ENCODE results near the gene INSRR. TPM values are rescaled to one million over a fixed set of nuclear protein-coding genes. Genes with fewer than 3 reads are reported as not detected.

INSRR gene
- total RNA-seq, 1 experiment from 2014 or later: not detected

GRCh38 chr1:156882543-156882942, 23.6 kb upstream of the INSRR start:
- no peak overlapping the region for H3K4me3 ChIP-seq
- H3K27me3 ChIP-seq: no peaks in the 10 kb centered on the region
- H3K36me3 ChIP-seq: no peaks in the 10 kb centered on the region
- DNase-seq: no peak
- H3K9me3 ChIP-seq: no peaks in the 10 kb centered on the region

DNA sequence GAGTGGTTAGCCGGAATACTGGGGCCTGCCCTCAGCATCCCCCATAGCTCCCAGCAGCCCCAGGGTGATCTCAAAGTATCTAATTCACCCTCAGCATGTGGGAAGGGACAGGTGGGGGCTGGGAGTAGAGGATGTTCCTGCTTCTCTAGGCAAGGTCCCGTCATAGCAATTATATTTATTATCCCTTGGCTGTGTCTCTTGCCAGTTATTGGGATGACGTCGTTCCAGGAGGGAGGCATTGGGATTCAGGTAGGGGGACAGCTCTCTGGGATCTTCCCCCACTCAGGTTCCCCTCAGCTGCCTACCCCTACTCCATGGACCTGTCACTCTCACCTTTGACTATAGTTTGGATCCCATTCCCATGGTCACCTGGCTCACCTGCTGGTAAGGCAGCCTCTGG, 22.7 kb upstream of the INSRR start:
- Histone ChIP-seq H3K36me3 (no peaks in the 10 kb centered on the region), H3K4me3 (no peak overlapping the region), H3K9me3 (no peaks in the 10 kb centered on the region), H3K27me3 (no peaks in the 10 kb centered on the region)
- no peak for DNase-seq

GRCh38 chr1:156881101-156881500, 22.2 kb upstream of the INSRR start:
- H3K27me3 ChIP-seq: no peaks in the 10 kb centered on the region
- H3K4me3 ChIP-seq: no peak overlapping the region
- H3K36me3 ChIP-seq: no peaks in the 10 kb centered on the region
- DNase-seq: no peak
- no peaks in the 10 kb centered on the region for H3K9me3 ChIP-seq

DNA sequence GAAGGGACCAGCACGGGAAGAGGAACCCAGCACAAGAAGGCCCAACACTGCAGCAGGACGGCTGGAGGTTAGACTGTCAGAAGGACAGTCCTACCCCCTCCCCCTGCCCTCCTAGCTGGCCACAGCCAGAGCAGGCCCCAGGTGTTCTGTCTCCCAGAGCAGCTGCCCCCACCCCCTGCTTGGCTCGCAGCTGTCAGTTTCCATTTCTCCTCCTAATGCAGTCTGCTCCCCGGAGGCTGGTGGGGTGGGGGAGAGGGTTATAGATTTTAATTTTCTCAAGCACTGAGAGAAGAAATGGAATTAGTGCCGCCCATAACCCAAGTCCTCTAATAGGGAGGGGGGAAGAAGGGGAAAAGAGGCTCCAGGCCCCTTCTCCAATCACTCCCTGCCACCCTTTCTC, 21.6 kb upstream of the INSRR start:
- Histone ChIP-seq H3K36me3 (no peaks in the 10 kb centered on the region), H3K4me3 (no peak overlapping the region), H3K9me3 (no peaks in the 10 kb centered on the region), H3K27me3 (no peaks in the 10 kb centered on the region)
- DNase-seq: no peak

DNA sequence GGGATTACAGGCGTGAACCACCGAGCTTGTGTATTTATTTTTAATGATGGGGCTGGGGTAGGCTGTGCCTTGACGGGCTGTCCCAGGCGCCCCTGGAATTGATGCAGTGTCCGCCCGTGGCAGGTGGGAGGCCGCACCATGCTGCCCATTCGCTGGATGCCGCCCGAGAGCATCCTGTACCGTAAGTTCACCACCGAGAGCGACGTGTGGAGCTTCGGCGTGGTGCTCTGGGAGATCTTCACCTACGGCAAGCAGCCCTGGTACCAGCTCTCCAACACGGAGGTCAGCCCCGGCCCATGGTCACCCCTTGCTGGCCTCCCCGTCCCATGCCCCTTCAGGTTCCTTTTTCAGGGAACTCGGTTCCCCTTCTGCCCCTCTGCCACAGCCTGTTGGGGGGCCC, 21.0 kb upstream of the INSRR start:
- H3K27me3 ChIP-seq: no peaks in the 10 kb centered on the region

GRCh38 chr1:156877433-156878170, 18.7 kb upstream of the INSRR start:
- DNase-seq: no peak
- Histone ChIP-seq H3K36me3 (no peaks in the 10 kb centered on the region), H3K4me3 (no peak overlapping the region), H3K27me3 (no peaks in the 10 kb centered on the region), H3K9me3 (no peaks in the 10 kb centered on the region)

More for the DNA sequence above, 21.0 kb upstream of the INSRR start:
- Histone ChIP-seq H3K9me3 (no peaks in the 10 kb centered on the region), H3K36me3 (no peaks in the 10 kb centered on the region), H3K4me3 (no peak overlapping the region)
- no peak for DNase-seq

GRCh38 chr1:156876281-156876680, 17.4 kb upstream of the INSRR start:
- no peaks in the 10 kb centered on the region for H3K9me3 ChIP-seq
- H3K36me3 ChIP-seq: no peaks in the 10 kb centered on the region
- H3K27me3 ChIP-seq: no peaks in the 10 kb centered on the region
- no peak overlapping the region for H3K4me3 ChIP-seq
- DNase-seq: no peak

- H3K9me3 ChIP-seq: no peaks in the 10 kb centered on the region
- H3K36me3 ChIP-seq: no peaks in the 10 kb centered on the region
- DNase-seq: no peak
- H3K4me3 ChIP-seq: no peak overlapping the region
- H3K27me3 ChIP-seq: no peaks in the 10 kb centered on the region
These were observed 16.4 kb upstream of the INSRR start for GRCh38 chr1:156875341-156875615.

DNA sequence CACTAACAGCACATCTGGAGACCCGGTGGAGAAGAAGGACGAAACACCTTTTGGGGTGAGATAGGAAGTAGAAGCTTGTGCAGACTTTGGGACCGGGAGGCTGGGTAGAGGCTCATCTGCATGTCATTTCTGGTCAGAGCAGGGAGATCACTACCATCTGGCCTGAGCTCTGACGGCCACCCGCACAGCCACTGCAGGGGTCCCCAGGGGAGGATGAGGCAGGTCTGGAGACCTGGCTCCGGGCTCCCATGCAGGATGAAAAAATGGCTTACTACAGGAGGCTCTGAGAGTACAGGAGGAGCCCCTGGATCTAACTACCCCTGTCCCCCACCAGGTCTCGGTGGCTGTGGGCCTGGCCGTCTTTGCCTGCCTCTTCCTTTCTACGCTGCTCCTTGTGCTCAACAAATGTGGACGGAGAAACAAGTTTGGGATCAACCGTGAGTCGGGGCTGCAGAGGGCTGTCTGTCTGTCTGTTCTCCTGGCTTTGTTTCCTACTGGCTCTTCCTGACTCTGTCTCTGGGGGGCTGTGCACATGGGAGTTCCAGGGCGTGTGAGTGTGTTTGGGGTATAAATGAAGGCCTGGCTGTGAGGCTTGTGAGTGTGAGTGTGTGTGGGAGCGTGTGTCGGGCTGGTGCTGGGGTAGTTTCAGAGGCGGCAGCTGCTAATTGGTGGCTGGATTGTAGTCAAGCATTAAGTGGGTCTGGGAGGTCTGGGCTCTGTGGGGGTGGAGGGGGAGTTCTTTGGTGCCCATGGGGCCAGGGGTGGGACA, 15.8 kb upstream of the INSRR start:
- no peaks in the 10 kb centered on the region for H3K9me3 ChIP-seq
- no peak for DNase-seq
- H3K4me3 ChIP-seq: no peak overlapping the region
- H3K36me3 ChIP-seq: no peaks in the 10 kb centered on the region
- H3K27me3 ChIP-seq: no peaks in the 10 kb centered on the region

DNA sequence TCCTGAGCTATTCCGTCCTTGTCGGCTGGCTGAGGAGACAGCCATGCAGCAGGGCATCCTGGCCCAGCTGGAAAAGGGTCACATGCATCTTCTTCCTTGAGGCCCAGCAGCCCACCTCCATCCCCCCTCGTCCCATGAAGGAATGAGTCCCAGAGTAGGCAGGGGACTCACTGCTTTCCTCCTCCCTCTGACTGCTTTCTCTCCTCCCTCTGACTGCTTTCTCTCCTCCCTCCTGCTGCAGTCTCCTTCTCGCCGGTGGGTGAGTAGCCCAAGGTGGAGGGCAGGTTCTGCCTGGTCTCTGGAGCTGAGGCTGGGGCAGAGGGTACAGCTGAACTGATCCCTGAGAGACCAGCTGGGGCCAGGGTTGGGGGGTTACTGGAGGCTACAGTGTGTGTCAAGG, 15.2 kb upstream of the INSRR start:
- Histone ChIP-seq H3K36me3 (no peaks in the 10 kb centered on the region), H3K27me3 (no peaks in the 10 kb centered on the region), H3K4me3 (no peak overlapping the region), H3K9me3 (no peaks in the 10 kb centered on the region)
- no peak for DNase-seq

GRCh38 chr1:156873659-156874058, 14.7 kb upstream of the INSRR start:
- Histone ChIP-seq H3K4me3 (no peak overlapping the region), H3K27me3 (no peaks in the 10 kb centered on the region), H3K9me3 (no peaks in the 10 kb centered on the region), H3K36me3 (no peaks in the 10 kb centered on the region)
- no peak for DNase-seq

DNA sequence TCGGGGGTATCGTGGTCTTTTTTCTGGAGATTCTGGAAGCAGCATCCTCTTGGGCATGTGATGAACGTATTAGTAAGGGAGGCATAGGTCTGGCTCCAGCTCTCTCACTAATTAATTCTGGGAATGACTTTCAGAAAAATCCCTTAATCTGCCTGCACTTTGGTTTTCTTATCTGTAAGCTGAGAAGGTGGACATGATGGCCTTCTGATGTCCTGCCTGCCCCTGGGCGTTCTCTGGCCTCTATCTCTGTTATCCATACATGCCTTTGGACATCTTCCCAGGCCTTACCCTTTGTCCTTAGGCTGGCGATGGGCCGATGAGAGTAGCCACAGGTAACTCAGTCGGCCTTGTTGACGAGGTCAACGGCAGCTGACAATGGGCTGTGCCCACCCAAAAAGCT, 10.5 kb upstream of the INSRR start:
- no peak for DNase-seq
- no peak overlapping the region for H3K4me3 ChIP-seq
- no peaks in the 10 kb centered on the region for H3K36me3 ChIP-seq
- H3K27me3 ChIP-seq: no peaks in the 10 kb centered on the region
- H3K9me3 ChIP-seq: no peaks in the 10 kb centered on the region

DNA sequence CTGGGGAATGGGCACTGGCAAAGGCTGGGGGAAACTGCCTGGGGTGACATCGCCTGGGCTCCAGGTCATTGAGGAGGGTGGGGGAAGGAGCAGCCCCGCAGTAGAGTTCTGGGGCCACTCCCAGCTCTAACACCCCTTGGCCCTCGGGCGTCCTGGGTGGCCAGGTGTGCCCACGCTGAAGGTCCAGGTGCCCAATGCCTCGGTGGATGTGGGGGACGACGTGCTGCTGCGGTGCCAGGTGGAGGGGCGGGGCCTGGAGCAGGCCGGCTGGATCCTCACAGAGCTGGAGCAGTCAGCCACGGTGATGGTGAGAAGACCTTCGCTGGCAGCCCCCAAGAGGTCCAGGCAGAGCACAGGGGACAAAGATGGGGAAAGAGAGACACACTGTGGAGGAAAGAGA, 9.4 kb upstream of the INSRR start:
- no peak overlapping the region for H3K4me3 ChIP-seq
- no peak for DNase-seq
- no peaks in the 10 kb centered on the region for H3K27me3 ChIP-seq
- H3K9me3 ChIP-seq: no peaks in the 10 kb centered on the region
- no peaks in the 10 kb centered on the region for H3K36me3 ChIP-seq

GRCh38 chr1:156866249-156866909, 7.5 kb upstream of the INSRR start:
- Histone ChIP-seq H3K36me3 (no peaks in the 10 kb centered on the region), H3K27me3 (peaks cover 4% of the 10 kb centered on the region), H3K9me3 (no peaks in the 10 kb centered on the region), H3K4me3 (no peak overlapping the region)
- DNase-seq: no peak

- peaks cover 8% of the 10 kb centered on the region for H3K27me3 ChIP-seq
- no peaks in the 10 kb centered on the region for H3K36me3 ChIP-seq
- H3K4me3 ChIP-seq: no peak overlapping the region
- no peaks in the 10 kb centered on the region for H3K9me3 ChIP-seq
- DNase-seq: no peak
These were observed 6.9 kb upstream of the INSRR start for GRCh38 chr1:156865865-156866248.

DNA sequence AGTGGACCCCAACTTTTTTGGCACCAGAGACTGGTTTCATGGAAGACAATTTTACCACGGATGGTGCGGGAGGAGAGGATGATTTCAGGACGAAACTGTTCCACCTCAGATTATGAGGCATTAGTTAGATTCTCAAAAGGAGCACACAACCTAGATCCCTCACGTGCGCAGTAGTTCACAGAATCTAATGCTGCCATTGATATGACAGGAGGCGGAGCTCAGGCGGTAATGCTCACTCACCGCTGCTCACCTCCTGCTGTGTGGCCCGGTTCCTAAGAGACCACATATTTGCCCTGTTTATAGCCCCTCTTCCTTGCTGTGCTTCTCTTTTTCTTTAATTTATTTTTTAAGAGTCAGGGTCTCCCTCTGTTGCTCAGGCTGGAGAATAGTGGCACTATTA, 6.3 kb upstream of the INSRR start:
- Histone ChIP-seq H3K27me3 (peaks cover 13% of the 10 kb centered on the region), H3K36me3 (no peaks in the 10 kb centered on the region), H3K4me3 (no peak overlapping the region), H3K9me3 (no peaks in the 10 kb centered on the region)
- no peak for DNase-seq

DNA sequence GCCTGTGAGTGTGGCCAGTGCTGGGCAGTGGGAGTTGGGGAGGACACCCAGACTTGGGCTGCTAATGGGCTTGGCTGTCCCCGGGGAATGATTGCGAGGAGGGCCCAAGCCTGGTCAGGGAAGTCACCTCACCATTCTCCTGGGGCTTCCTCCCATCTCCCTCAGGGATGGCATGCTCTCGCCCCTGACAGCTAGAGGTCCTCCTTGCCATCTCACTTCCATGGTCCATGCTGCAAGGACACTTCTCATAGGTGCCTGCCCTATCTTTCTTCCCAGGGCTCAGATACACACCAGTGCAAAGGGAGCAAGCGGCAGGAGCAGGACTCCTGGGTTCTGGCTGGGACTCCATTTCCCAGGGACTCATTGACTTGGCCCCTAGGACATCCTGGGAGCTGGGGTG, 5.9 kb upstream of the INSRR start:
- Histone ChIP-seq H3K9me3 (no peaks in the 10 kb centered on the region), H3K27me3 (peaks cover 18% of the 10 kb centered on the region), H3K4me3 (no peak overlapping the region), H3K36me3 (no peaks in the 10 kb centered on the region)
- no peak for DNase-seq

DNA sequence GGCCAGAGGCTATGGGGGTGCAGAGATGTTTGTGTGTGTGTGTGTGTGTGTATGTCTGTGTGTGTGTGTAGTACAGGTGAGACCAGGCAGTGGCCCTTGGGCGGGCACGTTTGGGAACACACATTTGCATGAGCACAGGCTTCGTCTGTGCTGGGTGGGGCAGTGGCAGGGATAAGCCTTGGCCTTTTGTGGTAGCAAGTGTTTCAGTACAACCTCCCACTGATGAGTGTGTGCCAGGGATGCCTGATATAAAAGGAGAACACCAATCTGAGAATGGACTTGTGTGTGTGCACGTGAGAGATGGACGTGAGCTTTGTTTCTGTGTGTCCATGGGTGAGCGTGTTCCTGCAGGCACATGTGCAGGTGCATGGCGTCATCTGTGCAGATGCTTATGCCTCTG, 4.7 kb upstream of the INSRR start:
- Histone ChIP-seq H3K27me3 (peaks cover 28% of the 10 kb centered on the region), H3K4me3 (no peak overlapping the region)

More for the DNA sequence above, 4.7 kb upstream of the INSRR start:
- Histone ChIP-seq H3K36me3 (no peaks in the 10 kb centered on the region), H3K9me3 (no peaks in the 10 kb centered on the region)
- no peak for DNase-seq

Data from MG63 (cell line).